ENCODE results near the gene RBM20. TPM values are rescaled to one million over a fixed set of nuclear protein-coding genes. Genes with fewer than 3 reads are reported as not detected.

RBM20 gene
- total RNA-seq, 4 donors from 2014 or later: 0.88 to 3.8 (median 1.9) TPM

- Histone ChIP-seq H3K4me3 (no peak overlapping the region), H3K4me1 (no peaks in the 10 kb centered on the region), H3K36me3 (no peaks in the 10 kb centered on the region), H3K27me3 (no peaks in the 10 kb centered on the region), H3K27ac (no peak overlapping the region), H3K9me3 (no peaks in the 10 kb centered on the region)
- intact Hi-C loops (cut with DNase I; ENCODE audit: low total_unique reads): no loop called here
- TF ChIP-seq, protein P1, sequence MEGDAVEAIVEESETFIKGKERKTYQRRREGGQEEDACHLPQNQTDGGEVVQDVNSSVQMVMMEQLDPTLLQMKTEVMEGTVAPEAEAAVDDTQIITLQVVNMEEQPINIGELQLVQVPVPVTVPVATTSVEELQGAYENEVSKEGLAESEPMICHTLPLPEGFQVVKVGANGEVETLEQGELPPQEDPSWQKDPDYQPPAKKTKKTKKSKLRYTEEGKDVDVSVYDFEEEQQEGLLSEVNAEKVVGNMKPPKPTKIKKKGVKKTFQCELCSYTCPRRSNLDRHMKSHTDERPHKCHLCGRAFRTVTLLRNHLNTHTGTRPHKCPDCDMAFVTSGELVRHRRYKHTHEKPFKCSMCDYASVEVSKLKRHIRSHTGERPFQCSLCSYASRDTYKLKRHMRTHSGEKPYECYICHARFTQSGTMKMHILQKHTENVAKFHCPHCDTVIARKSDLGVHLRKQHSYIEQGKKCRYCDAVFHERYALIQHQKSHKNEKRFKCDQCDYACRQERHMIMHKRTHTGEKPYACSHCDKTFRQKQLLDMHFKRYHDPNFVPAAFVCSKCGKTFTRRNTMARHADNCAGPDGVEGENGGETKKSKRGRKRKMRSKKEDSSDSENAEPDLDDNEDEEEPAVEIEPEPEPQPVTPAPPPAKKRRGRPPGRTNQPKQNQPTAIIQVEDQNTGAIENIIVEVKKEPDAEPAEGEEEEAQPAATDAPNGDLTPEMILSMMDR (IDR thresholded peaks at IDR 0.05): no peak
- no peak for TF ChIP-seq POLR2A (IDR thresholded peaks at IDR 0.05)
- DNase-seq: no peak
These were observed 22.5 kb downstream of the RBM20 start for GRCh38 chr10:110666673-110667072.

- no peaks in the 10 kb centered on the region for H3K9me3 ChIP-seq
- no peak overlapping the region for H3K27ac ChIP-seq
- H3K27me3 ChIP-seq: no peaks in the 10 kb centered on the region
- TF ChIP-seq, protein P1 (IDR thresholded peaks at IDR 0.05): no peak
- TF ChIP-seq POLR2A (IDR thresholded peaks at IDR 0.05): no peak
- H3K36me3 ChIP-seq: no peaks in the 10 kb centered on the region
- H3K4me3 ChIP-seq: no peak overlapping the region
- no peaks in the 10 kb centered on the region for H3K4me1 ChIP-seq
- intact Hi-C loops (cut with DNase I; ENCODE audit: low total_unique reads): no loop called here
- no peak for DNase-seq
These were observed 23.6 kb downstream of the RBM20 start for GRCh38 chr10:110667620-110668343.

DNA sequence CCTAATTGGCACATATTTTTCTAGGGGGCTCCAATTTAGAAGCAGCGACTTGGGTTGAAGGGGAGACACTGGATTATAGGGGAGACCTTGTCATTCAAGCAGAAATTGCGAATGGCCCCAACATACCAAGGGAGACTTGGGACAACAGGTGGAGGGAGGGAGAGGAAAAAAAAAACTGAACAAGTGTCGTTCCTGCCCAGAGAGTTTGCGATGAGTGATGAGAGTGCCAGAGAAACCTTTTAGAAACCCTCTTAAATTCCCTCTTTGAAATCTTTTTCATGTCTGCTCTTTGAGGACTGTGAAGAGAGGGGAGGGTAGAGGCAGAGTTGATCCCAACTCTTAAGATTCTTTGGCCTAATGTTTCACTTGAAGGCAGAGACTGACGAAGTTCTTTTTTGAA lies 24.3 kb downstream of the RBM20 start:
- TF ChIP-seq, protein P1 (IDR thresholded peaks at IDR 0.05): no peak
- TF ChIP-seq POLR2A (IDR thresholded peaks at IDR 0.05): no peak
- intact Hi-C loops (cut with DNase I; ENCODE audit: low total_unique reads): no loop called here
- H3K4me1 ChIP-seq: no peaks in the 10 kb centered on the region

GRCh38 chr10:110670335-110670734 lies 26.2 kb downstream of the RBM20 start:
- Histone ChIP-seq H3K36me3 (no peaks in the 10 kb centered on the region), H3K9me3 (no peaks in the 10 kb centered on the region), H3K4me1 (no peaks in the 10 kb centered on the region), H3K4me3 (no peak overlapping the region), H3K27ac (no peak overlapping the region), H3K27me3 (no peaks in the 10 kb centered on the region)
- no peak for TF ChIP-seq POLR2A (IDR thresholded peaks at IDR 0.05)
- TF ChIP-seq, protein P1 (IDR thresholded peaks at IDR 0.05): no peak
- DNase-seq: no peak
- intact Hi-C loops (cut with DNase I; ENCODE audit: low total_unique reads): no loop called here

More for the DNA sequence above, 24.3 kb downstream of the RBM20 start:
- no peaks in the 10 kb centered on the region for H3K36me3 ChIP-seq
- no peak overlapping the region for H3K4me3 ChIP-seq
- no peak for DNase-seq
- no peaks in the 10 kb centered on the region for H3K27me3 ChIP-seq
- H3K9me3 ChIP-seq: no peaks in the 10 kb centered on the region
- no peak overlapping the region for H3K27ac ChIP-seq

DNA sequence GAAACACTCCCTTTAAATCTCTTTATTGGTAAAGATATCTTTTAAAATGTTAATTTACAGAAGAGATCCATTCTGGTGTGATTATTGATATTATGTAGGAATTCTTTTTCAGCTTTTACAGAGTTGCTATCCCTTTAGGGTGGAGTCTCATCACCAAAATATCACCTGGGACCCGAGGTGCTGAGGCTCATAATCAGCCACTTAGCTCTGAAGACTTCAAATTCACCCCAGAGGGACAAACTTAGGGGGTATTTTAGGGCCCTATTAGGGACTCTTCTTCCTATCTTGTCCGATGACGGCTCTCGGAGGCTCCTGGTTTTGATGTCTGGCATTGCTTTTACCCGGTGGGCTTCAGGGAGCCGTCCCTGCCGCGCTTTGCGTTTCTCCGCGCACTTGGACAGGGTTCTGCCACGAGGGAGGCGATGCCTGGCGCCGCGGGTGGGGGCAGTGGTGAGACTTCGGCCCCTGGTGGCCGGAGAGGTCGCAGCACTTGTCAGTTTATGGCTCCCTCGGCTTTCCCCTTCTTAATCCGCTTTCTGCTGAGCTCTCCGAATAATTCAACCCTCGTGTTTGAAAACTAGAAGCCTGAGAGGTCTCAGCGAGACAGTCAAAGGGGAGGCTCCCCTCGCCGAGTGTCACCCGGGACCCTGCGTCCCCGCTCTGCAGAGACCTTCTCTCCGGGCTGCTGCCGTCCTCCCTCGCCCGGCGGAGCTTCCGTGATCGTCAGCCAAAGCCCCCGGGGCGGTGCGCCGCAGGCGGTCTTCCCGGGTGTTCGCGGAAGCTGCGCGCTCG lies 27.8 kb downstream of the RBM20 start:
- Histone ChIP-seq H3K27ac (peak overlapping the region; percentile 15 to 40), H3K36me3 (no peaks in the 10 kb centered on the region), H3K9me3 (no peaks in the 10 kb centered on the region), H3K4me1 (no peaks in the 10 kb centered on the region), H3K4me3 (peak overlapping the region; percentile 45 to 46), H3K27me3 (no peaks in the 10 kb centered on the region)
- intact Hi-C loops (cut with DNase I; ENCODE audit: low total_unique reads): no loop called here
- TF ChIP-seq, protein P1 (IDR thresholded peaks at IDR 0.05): peak; percentile 36 to 80 (median 62)
- TF ChIP-seq POLR2A (IDR thresholded peaks at IDR 0.05): no peak
- peak; percentile 29 to 41 for DNase-seq

All from uterus (tissue), 4 donors.